ENCODE measurements around the gene CLSTN2. TPM values are rescaled to one million over a fixed set of nuclear protein-coding genes. Genes with fewer than 3 reads are reported as not detected.

The CLSTN2 gene
- polyA plus RNA-seq, 1 experiment = 0.04 TPM

GRCh38 chr3:140145528-140145927 is 210.5 kb downstream of the CLSTN2 start:
- ChIA-PET POLR2A (no interaction called here), CTCF (interaction anchor here (1.1 kb wide), 1 partner anchor 16 kb away, joined by 4 read pairs; no protein-coding TSS in a partner anchor)
- Histone ChIP-seq H3K4me3 (ENCODE audit: low read depth, low read length) (no peak overlapping the region), H3K27ac (ENCODE audit: low read depth, low read length) (no peak overlapping the region), H3K9me3 (ENCODE audit: control insufficient read depth, insufficient read depth, low read length) (no peaks in the 10 kb centered on the region), H3K27me3 (ENCODE audit: control insufficient read depth, insufficient read depth, low read length) (no peaks in the 10 kb centered on the region)
- DNase-seq (ENCODE audit: low read depth, low spot score) = no peak
- no peak for TF ChIP-seq CTCF (IDR thresholded peaks at IDR 0.05; ENCODE audit: low read depth, low read length)

- ChIA-PET CTCF (interaction anchor here (1.1 kb wide), 1 partner anchor 17 kb away, joined by 4 read pairs; no protein-coding TSS in a partner anchor), POLR2A (no interaction called here)
- TF ChIP-seq CTCF (IDR thresholded peaks at IDR 0.05; ENCODE audit: low read depth, low read length) = no peak
These were observed 211.7 kb downstream of the CLSTN2 start for GRCh38 chr3:140146668-140147067.

GRCh38 chr3:140147965-140148490 is 213.0 kb downstream of the CLSTN2 start:
- TF ChIP-seq CTCF (IDR thresholded peaks at IDR 0.05; ENCODE audit: low read depth, low read length) = no peak
- POLR2A ChIA-PET = no interaction called here

More at GRCh38 chr3:140146668-140147067, 211.7 kb downstream of the CLSTN2 start:
- H3K9me3 ChIP-seq (ENCODE audit: control insufficient read depth, insufficient read depth, low read length) = no peaks in the 10 kb centered on the region
- DNase-seq (ENCODE audit: low read depth, low spot score) = no peak
- H3K4me3 ChIP-seq (ENCODE audit: low read depth, low read length) = no peak overlapping the region
- H3K27me3 ChIP-seq (ENCODE audit: control insufficient read depth, insufficient read depth, low read length) = no peaks in the 10 kb centered on the region
- no peak overlapping the region for H3K27ac ChIP-seq (ENCODE audit: low read depth, low read length)

GRCh38 chr3:140148824-140149390 is 213.9 kb downstream of the CLSTN2 start:
- CTCF ChIA-PET = no interaction called here
- TF ChIP-seq CTCF (IDR thresholded peaks at IDR 0.05; ENCODE audit: low read depth, low read length) = no peak

More at GRCh38 chr3:140147965-140148490, 213.0 kb downstream of the CLSTN2 start:
- no peak for DNase-seq (ENCODE audit: low read depth, low spot score)
- Histone ChIP-seq H3K4me3 (ENCODE audit: low read depth, low read length) (no peak overlapping the region), H3K27ac (ENCODE audit: low read depth, low read length) (no peak overlapping the region), H3K27me3 (ENCODE audit: control insufficient read depth, insufficient read depth, low read length) (no peaks in the 10 kb centered on the region), H3K9me3 (ENCODE audit: control insufficient read depth, insufficient read depth, low read length) (no peaks in the 10 kb centered on the region)
- CTCF ChIA-PET = no interaction called here

GRCh38 chr3:140151321-140151720 is 216.3 kb downstream of the CLSTN2 start:
- ChIA-PET POLR2A (no interaction called here), CTCF (no interaction called here)
- no peak for TF ChIP-seq CTCF (IDR thresholded peaks at IDR 0.05; ENCODE audit: low read depth, low read length)
- no peaks in the 10 kb centered on the region for H3K27me3 ChIP-seq (ENCODE audit: control insufficient read depth, insufficient read depth, low read length)
- H3K27ac ChIP-seq (ENCODE audit: low read depth, low read length) = no peak overlapping the region
- no peak for DNase-seq (ENCODE audit: low read depth, low spot score)
- no peak overlapping the region for H3K4me3 ChIP-seq (ENCODE audit: low read depth, low read length)
- no peaks in the 10 kb centered on the region for H3K9me3 ChIP-seq (ENCODE audit: control insufficient read depth, insufficient read depth, low read length)

More at GRCh38 chr3:140148824-140149390, 213.9 kb downstream of the CLSTN2 start:
- no peak overlapping the region for H3K4me3 ChIP-seq (ENCODE audit: low read depth, low read length)
- no peaks in the 10 kb centered on the region for H3K27me3 ChIP-seq (ENCODE audit: control insufficient read depth, insufficient read depth, low read length)
- no peak overlapping the region for H3K27ac ChIP-seq (ENCODE audit: low read depth, low read length)
- POLR2A ChIA-PET = no interaction called here
- DNase-seq (ENCODE audit: low read depth, low spot score) = no peak
- no peaks in the 10 kb centered on the region for H3K9me3 ChIP-seq (ENCODE audit: control insufficient read depth, insufficient read depth, low read length)
